HepG2 (cell line): ENCODE results near the gene ZNF467. TPM values are rescaled to one million over a fixed set of nuclear protein-coding genes. Genes with fewer than 3 reads are reported as not detected.

ENCODE experiments used
- ATAC-seq: fragments of 200-7000 bp; cut with Tn5 transposase; 3 replicates; pipeline ENCODE4 v1.9.1; 2020; ENCODE audit warnings: mild to moderate bottlenecking, moderate library complexity
- BruUV-seq: library from RNA; stranded (reverse); fragments of 400-500 nt; replicated peaks from 2 replicates; lab custom pipeline; 2021; lab: Mats Ljungman, UMichigan
- CTCF ChIA-PET: fragments of 300-600 bp; formaldehyde crosslinking; extraction: SDS; loops from one replicate; lab custom pipeline; 2021; ENCODE audit warnings: low total read pairs, inconsistent platforms, low intra/inter-chr PET ratio; lab: Yijun Ruan, JAX
- POLR2A ChIA-PET: fragments of 350-600 bp; sonication (Branson Sonifier 250); formaldehyde crosslinking; loops from one replicate; lab custom pipeline; 2020; ENCODE audit warnings: antibody characterized with exemption, inconsistent platforms; lab: Yijun Ruan, JAX
- DNase-seq: peaks from one replicate; pipeline ENCODE4 v3.0.0-alpha.2; 2015; ENCODE audit warnings: low spot score
- FAIRE-seq: peaks from 3 replicates; lab custom pipeline; 2011; peaks lifted over from hg19 to GRCh38; lab: Jason Lieb, UNC
- H2AFZ ChIP-seq: one replicate; pipeline ENCODE4 v1.6.1; 2011; ENCODE audit warnings: low read length, inconsistent platforms
- H3K27ac ChIP-seq: fragments of 300-600 bp; 3 replicates; pipeline ENCODE4 v1.8.0; 2011; ENCODE audit warnings: mixed run types, mild to moderate bottlenecking, mixed read lengths, low read length, inconsistent platforms; ENCODE audit not compliant: insufficient read depth; ENCODE audit errors: extremely low read length
- H3K27me3 ChIP-seq, 2 experiments: fragments of 200-600 bp in 1 of 2; 2 replicates in 1 of 2; 3 replicates in 1 of 2; pipeline versions ENCODE4 v1.6.0 to v1.8.0; 2011; ENCODE audit warnings: low read length in 2 of 2, mild to moderate bottlenecking in 2 of 2, moderate library complexity in 2 of 2, inconsistent platforms in 1 of 2; ENCODE audit not compliant: insufficient read depth in 2 of 2, control insufficient read depth in 1 of 2
- H3K36me3 ChIP-seq, 2 experiments: fragments of 200-600 bp in 1 of 2; replicated peaks in 1 of 2; 2 replicates in 1 of 2; 3 replicates in 1 of 2; pipeline versions ENCODE4 v1.5.1 to v1.8.0; 2011; ENCODE audit warnings: low read length in 2 of 2, inconsistent platforms in 1 of 2; ENCODE audit not compliant: insufficient read depth in 2 of 2, control insufficient read depth in 1 of 2
- H3K4me1 ChIP-seq: 2 replicates; pipeline ENCODE4 v1.5.1; 2012; ENCODE audit warnings: low read length, inconsistent platforms; ENCODE audit not compliant: insufficient read depth
- H3K4me2 ChIP-seq: 2 replicates; pipeline ENCODE4 v1.6.0; 2011; ENCODE audit warnings: low read depth, low read length, inconsistent platforms
- H3K4me3 ChIP-seq, 3 experiments: fragments of 200-600 bp in 1 of 3; sonication (generic), shearing (Covaris generic) in 1 of 3; replicated peaks in 1 of 3; 2 replicates each; pipeline ENCODE4 v1.5.1; 2011 to 2016; ENCODE audit warnings: low read length in 3 of 3, inconsistent platforms in 2 of 3, low read depth in 2 of 3, mild to moderate bottlenecking in 2 of 3, control low read depth in 1 of 3, mixed read lengths in 1 of 3; ENCODE audit not compliant: insufficient read depth in 1 of 3
- H3K79me2 ChIP-seq: one replicate; pipeline ENCODE4 v1.6.1; 2011; ENCODE audit warnings: low read length, inconsistent platforms; ENCODE audit not compliant: insufficient read depth
- H3K9ac ChIP-seq: 2 replicates; pipeline ENCODE4 v1.6.0; 2011; ENCODE audit warnings: mild to moderate bottlenecking, low read depth, low read length, inconsistent platforms; ENCODE audit not compliant: insufficient read depth
- H3K9me3 ChIP-seq: 2 replicates; pipeline ENCODE4 v1.5.1; 2012; ENCODE audit warnings: mild to moderate bottlenecking, low read length
- H4K20me1 ChIP-seq: 2 replicates; pipeline ENCODE4 v1.6.0; 2011; ENCODE audit warnings: inconsistent platforms, mild to moderate bottlenecking, low read length, moderate library complexity; ENCODE audit not compliant: insufficient read depth
- SIN3A ChIP-seq: IDR thresholded peaks from 2 replicates; pipeline ENCODE4 v1.6.1; 2011; ENCODE audit warnings: low read depth, mild to moderate bottlenecking, control low read depth, low read length, borderline replicate concordance
- TEAD2 ChIP-seq: sonication (generic); formaldehyde crosslinking; IDR thresholded peaks from 2 replicates; pipeline ENCODE4 v1.9.0; 2021; ENCODE audit warnings: missing genetic modification reagents
- WGBS: methylation state at CpG from one replicate; pipeline ENCODE4 v1.1.6; 2017; ENCODE audit warnings: low lambda C conversion rate; 5-methylcytosine and 5-hydroxymethylcytosine counted together
- in situ Hi-C: cut with HindIII; loops from 2 replicates; pipeline ENCODE4 v1.10.0; 2017; ENCODE audit warnings: low pct_unique_long_range_greater_than_20kb; ENCODE audit not compliant: extremely low pct_ligation_motif_present
- intact Hi-C: fragments of 100-400 bp; cut with micrococcal nuclease; formaldehyde crosslinking; loops from one replicate; pipeline ENCODE4 v1.10.0; 2022; ENCODE audit not compliant: unreplicated experiment
- polyA plus RNA-seq, 8 experiments: library from polyadenylated mRNA; depleted of rRNA in 3 of 8; stranded (reverse) in 7 of 8; unstranded in 1 of 8; fragments of >200 nt; fragmentation: Illumina TruSeq in 4 of 8; extraction: Trizol in 4 of 8; gene quantifications; 2 replicates each; pipeline versions ENCODE4 v1.2.1 to v1.2.3, GENCODE V29; 2011 to 2016; ENCODE audit warnings: low read depth in 4 of 8, missing spikeins in 1 of 8, mixed read lengths in 1 of 8; ENCODE audit not compliant: insufficient read depth in 1 of 8
- total RNA-seq, 5 experiments: library from RNA; depleted of rRNA; stranded (reverse); fragments of >200 nt; fragmentation: Illumina TruSeq; extraction: Trizol; gene quantifications; 2 replicates each; pipeline ENCODE4 v1.2.3, GENCODE V29; 2016; ENCODE audit warnings: low read depth in 1 of 5
- TF ChIP-seq, protein P1 (sequence below): sonication (generic); formaldehyde crosslinking; IDR thresholded peaks from 2 replicates; pipeline ENCODE4 v1.4.0; 2020; ENCODE audit warnings: mild to moderate bottlenecking, missing genetic modification reagents
- TF ChIP-seq, protein P2 (sequence below): sonication (generic); formaldehyde crosslinking; IDR thresholded peaks from 2 replicates; pipeline ENCODE4 v1.4.0; 2020; ENCODE audit warnings: missing genetic modification reagents, mild to moderate bottlenecking, borderline replicate concordance

Gene ZNF467
- total and polyA plus RNA-seq, 2 of the 13 experiments (the other 11 are each of a cell fraction or from before 2014, with no cell fraction given), result 0.03 TPM; not detected in 1

DNA sequence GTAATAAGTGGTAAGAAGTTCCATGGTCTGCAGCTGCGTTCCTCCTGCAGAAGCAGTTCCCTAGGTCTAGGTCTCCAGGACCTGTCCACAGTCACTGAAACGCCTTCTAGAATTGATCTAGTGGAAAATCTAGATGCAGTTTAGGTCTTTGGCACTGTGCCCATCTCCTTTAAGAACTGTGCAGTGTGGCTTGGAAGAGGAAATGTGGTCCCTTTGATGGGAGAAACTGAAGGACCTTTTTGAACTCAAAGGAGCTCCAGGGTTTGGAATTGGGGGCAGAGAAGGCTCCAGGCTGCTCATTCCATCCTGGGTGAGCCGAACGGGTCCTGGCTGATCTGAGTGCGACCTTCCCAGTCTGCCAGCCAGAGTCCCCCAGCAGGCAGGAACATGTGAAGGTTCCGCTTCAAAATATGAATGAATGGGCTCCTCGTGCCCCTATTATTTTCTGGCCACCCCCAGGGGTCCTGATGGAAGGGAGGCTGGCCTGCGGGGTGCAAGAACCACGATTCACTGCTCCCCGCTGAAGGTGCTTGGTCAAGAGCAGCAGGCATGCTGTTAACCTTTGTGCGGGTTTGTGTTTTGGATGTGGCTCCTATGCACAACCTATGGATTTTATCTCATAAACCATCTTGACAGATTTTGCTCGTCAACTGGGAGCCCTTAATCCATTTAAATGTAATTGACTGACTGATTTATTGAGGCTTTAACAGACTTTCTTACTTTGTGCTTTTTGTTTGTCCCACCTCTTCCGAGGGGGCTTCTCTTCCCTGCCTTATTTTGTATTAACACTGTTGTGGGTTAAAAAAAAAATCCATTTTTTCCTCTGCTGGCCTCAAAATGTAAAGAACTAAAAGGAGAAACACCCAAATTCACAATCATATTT is 36.7 kb downstream of the ZNF467 start:
- H3K79me2 ChIP-seq, result no peaks in the 10 kb centered on the region
- no peak overlapping the region for H2AFZ ChIP-seq
- POLR2A ChIA-PET, result no interaction called here
- CTCF ChIA-PET, result no interaction called here
- H3K4me2 ChIP-seq, result no peak overlapping the region
- H3K4me1 ChIP-seq, result peaks cover 2% of the 10 kb centered on the region
- TF ChIP-seq, protein P1, sequence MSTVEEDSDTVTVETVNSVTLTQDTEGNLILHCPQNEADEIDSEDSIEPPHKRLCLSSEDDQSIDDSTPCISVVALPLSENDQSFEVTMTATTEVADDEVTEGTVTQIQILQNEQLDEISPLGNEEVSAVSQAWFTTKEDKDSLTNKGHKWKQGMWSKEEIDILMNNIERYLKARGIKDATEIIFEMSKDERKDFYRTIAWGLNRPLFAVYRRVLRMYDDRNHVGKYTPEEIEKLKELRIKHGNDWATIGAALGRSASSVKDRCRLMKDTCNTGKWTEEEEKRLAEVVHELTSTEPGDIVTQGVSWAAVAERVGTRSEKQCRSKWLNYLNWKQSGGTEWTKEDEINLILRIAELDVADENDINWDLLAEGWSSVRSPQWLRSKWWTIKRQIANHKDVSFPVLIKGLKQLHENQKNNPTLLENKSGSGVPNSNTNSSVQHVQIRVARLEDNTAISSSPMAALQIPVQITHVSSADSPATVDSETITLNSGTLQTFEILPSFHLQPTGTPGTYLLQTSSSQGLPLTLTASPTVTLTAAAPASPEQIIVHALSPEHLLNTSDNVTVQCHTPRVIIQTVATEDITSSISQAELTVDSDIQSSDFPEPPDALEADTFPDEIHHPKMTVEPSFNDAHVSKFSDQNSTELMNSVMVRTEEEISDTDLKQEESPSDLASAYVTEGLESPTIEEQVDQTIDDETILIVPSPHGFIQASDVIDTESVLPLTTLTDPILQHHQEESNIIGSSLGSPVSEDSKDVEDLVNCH, result no peak
- TF ChIP-seq SIN3A (no peak), TEAD2 (no peak)
- TF ChIP-seq, protein P2, sequence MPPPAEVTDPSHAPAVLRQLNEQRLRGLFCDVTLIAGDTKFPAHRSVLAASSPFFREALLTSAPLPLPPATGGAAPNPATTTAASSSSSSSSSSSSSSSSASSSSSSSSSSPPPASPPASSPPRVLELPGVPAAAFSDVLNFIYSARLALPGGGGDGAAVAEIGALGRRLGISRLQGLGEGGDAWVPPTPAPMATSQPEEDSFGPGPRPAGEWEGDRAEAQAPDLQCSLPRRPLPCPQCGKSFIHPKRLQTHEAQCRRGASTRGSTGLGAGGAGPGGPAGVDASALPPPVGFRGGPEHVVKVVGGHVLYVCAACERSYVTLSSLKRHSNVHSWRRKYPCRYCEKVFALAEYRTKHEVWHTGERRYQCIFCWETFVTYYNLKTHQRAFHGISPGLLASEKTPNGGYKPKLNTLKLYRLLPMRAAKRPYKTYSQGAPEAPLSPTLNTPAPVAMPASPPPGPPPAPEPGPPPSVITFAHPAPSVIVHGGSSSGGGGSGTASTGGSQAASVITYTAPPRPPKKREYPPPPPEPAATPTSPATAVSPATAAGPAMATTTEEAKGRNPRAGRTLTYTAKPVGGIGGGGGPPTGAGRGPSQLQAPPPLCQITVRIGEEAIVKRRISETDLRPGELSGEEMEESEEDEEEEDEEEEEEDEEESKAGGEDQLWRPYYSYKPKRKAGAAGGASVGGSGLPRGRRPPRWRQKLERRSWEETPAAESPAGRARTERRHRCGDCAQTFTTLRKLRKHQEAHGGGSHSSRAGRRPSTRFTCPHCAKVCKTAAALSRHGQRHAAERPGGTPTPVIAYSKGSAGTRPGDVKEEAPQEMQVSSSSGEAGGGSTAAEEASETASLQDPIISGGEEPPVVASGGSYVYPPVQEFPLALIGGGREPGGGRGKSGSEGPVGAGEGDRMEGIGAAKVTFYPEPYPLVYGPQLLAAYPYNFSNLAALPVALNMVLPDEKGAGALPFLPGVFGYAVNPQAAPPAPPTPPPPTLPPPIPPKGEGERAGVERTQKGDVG (CRISPR knock-in tag), result no peak
- TF ChIP-seq, all 625 proteins: peak for 0
- intact Hi-C loops (no loop called here), in situ Hi-C loops (no loop called here)
- no peak overlapping the region for H3K9ac ChIP-seq
- H3K36me3 ChIP-seq, result peaks cover 0 to 2% of the 10 kb centered on the region in 2 experiments; a peak in 2 of 5 replicates
- H3K27ac ChIP-seq, result no peak overlapping the region
- ATAC-seq (no peak), DNase-seq (no peak), FAIRE-seq (no peak)
- no TSS peak for BruUV-seq
- no peaks in the 10 kb centered on the region for H3K9me3 ChIP-seq
- 50% methylated on average over 10 of the region's 13 CpGs for WGBS
- H3K27me3 ChIP-seq, result 0 out of 5 replicates have a peak, but pooled peaks cover 0 to 1% of the 10 kb centered on the region in 2 experiments
- no peak overlapping the region for H3K4me3 ChIP-seq
- H4K20me1 ChIP-seq, result no peaks in the 10 kb centered on the region
